Naive thymus-derived CD8-positive, alpha-beta T cell (primary cell): ENCODE data around the gene CCNB2. TPM values are rescaled to one million over a fixed set of nuclear protein-coding genes. Genes with fewer than 3 reads are reported as not detected.
A peak's percentile ranks its signal among the peaks of the same experiment; 100 is the strongest.

Experiments used
- ATAC-seq, 2 donors: fragments of 150-1000 bp; cut with Tn5 transposase in 1 of 2; sonication (Bioruptor Pico), chemical (Tn5 transposase) in 1 of 2; 1 replicate in 1 of 2; 2 replicates in 1 of 2; pipeline ENCODE4 v1.10.0; 2021; ENCODE audit warnings: mild to moderate bottlenecking in 2 of 2, moderate library complexity in 2 of 2
- POLR2A ChIA-PET: fragments of 350-600 bp; sonication (Branson Sonifier 250); formaldehyde crosslinking; loops from one replicate; lab custom pipeline; 2021; ENCODE audit warnings: antibody characterized with exemption; lab: Charles Lee
- DNase-seq, 10 donors: peaks; one replicate each; pipeline versions ENCODE4 v3.0.0 to v3.0.0-alpha.2; 2020 to 2022
- H3K27ac Mint-ChIP-seq, 10 donors: one replicate each; pipeline ENCODE4 v1.8.0; 2020 to 2022; ENCODE audit warnings: mild to moderate bottlenecking in 10 of 10, mixed read lengths in 10 of 10, moderate library complexity in 4 of 10, inconsistent platforms in 1 of 10
- H3K27me3 Mint-ChIP-seq, 5 donors: one replicate each; pipeline ENCODE4 v1.8.0; 2021 to 2022; ENCODE audit warnings: mixed read lengths in 5 of 5
- H3K36me3 Mint-ChIP-seq, 3 donors: one replicate each; pipeline ENCODE4 v1.8.0; 2020 to 2022; ENCODE audit warnings: mixed read lengths in 3 of 3, mild to moderate bottlenecking in 2 of 3, inconsistent platforms in 1 of 3
- H3K4me1 Mint-ChIP-seq, 4 donors: one replicate each; pipeline ENCODE4 v1.8.0; 2021 to 2022; ENCODE audit warnings: mixed read lengths in 4 of 4
- H3K4me3 Mint-ChIP-seq, 10 donors: one replicate each; pipeline ENCODE4 v1.8.0; 2020 to 2022; ENCODE audit warnings: mild to moderate bottlenecking in 10 of 10, mixed read lengths in 10 of 10, moderate library complexity in 6 of 10, inconsistent platforms in 1 of 10
- H3K9me3 Mint-ChIP-seq, 9 donors: one replicate each; pipeline ENCODE4 v1.8.0; 2020 to 2022; ENCODE audit warnings: mixed read lengths in 9 of 9, mild to moderate bottlenecking in 3 of 9, inconsistent platforms in 1 of 9, moderate library complexity in 1 of 9
- polyA plus RNA-seq, 3 donors: library from polyadenylated mRNA; unstranded; fragments of 300-500 nt; fragmentation: Illumina TruSeq; gene quantifications; one replicate each; pipeline ENCODE4 v1.2.3, GENCODE V29; 2021
- total RNA-seq, 8 experiments: library from RNA in 2 of 8; stranded (reverse) in 2 of 8; gene quantifications; one replicate each; pipeline ENCODE4 v1.2.3 and lab custom pipeline; 2021 to 2026

The CCNB2 gene
- total RNA-seq = under 1 TPM; 0.52 to 0.80 TPM
- polyA plus RNA-seq = under 1 TPM in 1 of 3 donors, not detected in 2; 0.34 TPM
- total RNA-seq (lab: John Stamatoyannopoulos, UW) = 0 to 1.3 (median 0.41) reads per million in 6 experiments

DNA sequence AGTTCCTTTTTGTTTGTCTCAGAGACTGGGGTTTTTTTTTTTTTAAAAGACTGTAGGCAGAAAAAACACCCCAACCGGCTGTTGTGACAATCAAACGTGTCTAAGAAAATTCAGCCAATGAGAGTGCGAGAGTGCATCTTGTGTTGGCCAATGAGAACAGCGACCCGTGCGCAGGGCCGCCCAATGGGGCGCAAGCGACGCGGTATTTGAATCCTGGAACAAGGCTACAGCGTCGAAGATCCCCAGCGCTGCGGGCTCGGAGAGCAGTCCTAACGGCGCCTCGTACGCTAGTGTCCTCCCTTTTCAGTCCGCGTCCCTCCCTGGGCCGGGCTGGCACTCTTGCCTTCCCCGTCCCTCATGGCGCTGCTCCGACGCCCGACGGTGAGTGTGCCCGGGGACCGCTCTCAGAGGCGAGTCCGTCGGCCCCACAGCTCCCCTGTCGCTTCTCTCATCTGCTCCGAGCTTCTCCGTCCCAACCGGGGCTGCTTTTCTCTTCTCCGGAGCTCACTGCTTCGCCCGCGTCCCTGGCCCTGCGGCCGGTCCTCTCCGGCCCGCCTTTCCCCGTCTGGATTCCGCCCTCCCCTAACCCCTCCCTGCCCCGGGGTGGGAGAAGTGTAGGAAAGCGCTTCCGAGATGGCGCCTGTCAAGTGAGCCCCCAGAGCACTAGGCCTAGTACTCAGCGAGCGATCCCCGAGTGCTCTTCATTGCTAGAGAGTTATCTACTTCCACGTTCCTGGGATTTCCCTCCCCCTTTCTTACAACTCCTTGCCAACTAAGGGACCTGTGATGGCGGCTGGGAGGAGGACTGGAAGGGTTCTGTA, at the start of gene CCNB2:
TSS of gene CCNB2 (plus strand) at position 235 of the 821 bp plus-strand sequence. CDS start at position 358, 123 bp downstream.
- POLR2A ChIA-PET = no interaction called here
- peak; percentile 100 for ATAC-seq
- Mint-ChIP-seq H3K4me1 (peaks cover 10 to 14% (median 12%) of the 10 kb centered on the region in 4 donors), H3K27ac (peak within 1 kb of the TSS; percentile 88 to 100 (median 94)), H3K36me3 (no peaks in the 10 kb centered on the region), H3K9me3 (no peaks in the 10 kb centered on the region), H3K27me3 (no peaks in the 10 kb centered on the region), H3K4me3 (peak within 1 kb of the TSS; percentile 83 to 99 (median 92))
- DNase-seq = peak in 9 of 10 donors; percentile 70 to 91 (median 83)

DNA sequence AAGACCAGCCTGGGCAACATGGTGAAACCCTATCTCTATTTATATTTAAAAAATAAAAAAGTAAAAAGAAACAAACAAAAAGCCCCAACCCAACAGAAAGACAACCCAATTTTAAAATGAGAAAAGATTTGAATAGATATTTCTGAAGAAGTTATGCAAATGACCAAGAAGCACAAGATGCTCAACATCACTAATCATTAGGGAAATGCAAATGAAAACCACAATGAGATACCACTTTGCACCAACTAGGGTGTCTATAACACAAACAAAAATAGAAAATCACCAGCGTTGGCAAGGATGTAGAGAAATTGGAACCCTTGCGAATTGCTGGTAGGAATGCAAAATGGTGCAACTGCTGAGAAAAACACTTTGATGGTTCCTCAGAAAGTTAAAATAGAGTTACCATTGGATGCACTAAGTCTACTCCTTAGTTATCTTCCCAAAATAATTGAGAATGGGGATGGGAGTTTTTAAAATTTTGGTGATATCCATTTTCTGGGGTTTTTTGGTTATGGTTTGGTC, 45.8 kb upstream of the CCNB2 start:
- Mint-ChIP-seq H3K27ac (no peak overlapping the region), H3K4me1 (peaks cover 0 to 3% (median 1%) of the 10 kb centered on the region in 4 donors), H3K9me3 (no peaks in the 10 kb centered on the region), H3K27me3 (no peaks in the 10 kb centered on the region), H3K36me3 (peaks cover 12 to 93% (median 18%) of the 10 kb centered on the region in 3 donors), H3K4me3 (no peak overlapping the region)
- ATAC-seq = no peak
- no peak for DNase-seq
- POLR2A ChIA-PET = interaction anchor here (0.6 kb wide), 1 partner anchor 290 kb away, joined by 5 read pairs; no protein-coding TSS in a partner anchor

DNA sequence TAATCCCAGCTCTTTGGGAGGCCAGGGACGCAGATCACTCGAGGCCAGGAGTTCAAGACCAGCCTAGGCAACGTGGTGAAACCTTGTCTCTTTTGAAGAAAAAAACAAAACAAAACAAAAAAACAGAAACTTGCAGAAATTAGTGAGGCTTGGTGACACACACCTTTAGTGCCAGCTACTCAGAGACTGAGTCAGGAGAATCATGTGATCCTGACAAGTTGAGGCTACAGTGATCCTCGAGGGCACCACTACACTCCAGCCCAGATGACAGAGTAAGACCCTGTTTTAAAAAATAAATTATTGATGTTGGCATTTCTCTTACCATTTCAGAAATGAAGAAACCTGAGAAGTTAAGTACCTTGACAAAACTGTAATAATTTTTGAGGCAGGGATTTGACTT, 44.6 kb upstream of the CCNB2 start:
- H3K27me3 Mint-ChIP-seq = no peaks in the 10 kb centered on the region
- POLR2A ChIA-PET = interaction anchor here (0.6 kb wide), 1 partner anchor 9 kb away, joined by 5 read pairs; no protein-coding TSS in a partner anchor
- peaks cover 0 to 4% (median 1%) of the 10 kb centered on the region in 4 donors for H3K4me1 Mint-ChIP-seq
- H3K36me3 Mint-ChIP-seq = peaks cover 12 to 94% (median 17%) of the 10 kb centered on the region in 3 donors
- no peak overlapping the region for H3K4me3 Mint-ChIP-seq
- no peaks in the 10 kb centered on the region for H3K9me3 Mint-ChIP-seq
- H3K27ac Mint-ChIP-seq = peak overlapping the region in 2 of 10 donors; percentile 28 to 49
- ATAC-seq (no peak), DNase-seq (no peak)

DNA sequence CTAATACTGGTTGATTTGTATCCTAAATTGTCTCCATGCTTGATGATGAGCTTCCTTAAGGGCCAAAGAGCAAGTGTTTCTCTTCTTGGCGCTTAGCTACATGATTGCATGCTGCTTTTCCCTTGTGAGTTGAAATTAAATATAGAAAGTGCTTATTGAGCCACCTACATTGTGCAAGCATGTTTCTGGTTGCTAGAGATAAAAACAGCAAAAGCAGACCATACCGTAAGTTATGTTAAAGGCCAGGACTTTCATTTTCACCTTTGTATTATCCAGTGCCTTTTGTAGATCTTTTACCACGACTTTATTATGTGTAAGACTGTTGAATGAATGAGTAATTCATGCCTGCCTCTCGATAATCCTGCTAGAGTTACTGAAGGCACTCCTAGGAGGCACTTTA, 41.9 kb upstream of the CCNB2 start:
- Mint-ChIP-seq H3K4me3 (no peak overlapping the region), H3K27ac (no peak overlapping the region), H3K27me3 (no peaks in the 10 kb centered on the region), H3K36me3 (peaks cover 12 to 96% (median 35%) of the 10 kb centered on the region in 3 donors), H3K4me1 (peaks cover 0 to 4% (median under 1%) of the 10 kb centered on the region in 4 donors), H3K9me3 (no peaks in the 10 kb centered on the region)
- ATAC-seq = no peak
- POLR2A ChIA-PET = no interaction called here
- no peak for DNase-seq

DNA sequence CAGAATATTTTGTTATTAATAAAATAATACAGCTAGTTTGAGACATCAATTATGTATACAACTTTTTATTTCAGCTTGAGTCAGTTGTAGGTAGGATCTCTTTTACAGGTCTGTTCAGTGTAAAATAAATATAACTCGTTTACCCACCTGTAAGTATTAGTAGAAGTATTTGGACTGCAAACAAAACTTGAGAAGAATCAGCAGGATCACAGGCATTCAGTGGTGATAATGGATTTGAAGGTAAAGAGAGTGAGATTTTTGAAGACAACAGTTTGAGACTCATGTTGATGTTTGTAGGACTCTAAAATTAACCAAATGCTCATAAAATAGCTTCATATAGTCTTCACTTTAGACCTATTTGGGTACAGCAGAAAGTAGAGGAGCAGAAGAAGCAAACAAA, 35.5 kb upstream of the CCNB2 start:
- DNase-seq = no peak
- no peak for ATAC-seq
- H3K9me3 Mint-ChIP-seq = no peaks in the 10 kb centered on the region
- H3K4me1 Mint-ChIP-seq = peaks cover 0 to 4% (median under 1%) of the 10 kb centered on the region in 4 donors
- H3K27me3 Mint-ChIP-seq = no peaks in the 10 kb centered on the region
- peaks cover 5 to 72% (median 41%) of the 10 kb centered on the region in 3 donors for H3K36me3 Mint-ChIP-seq
- H3K4me3 Mint-ChIP-seq = no peak overlapping the region
- no peak overlapping the region for H3K27ac Mint-ChIP-seq
- POLR2A ChIA-PET = interaction anchor here (0.7 kb wide), 1 partner anchor 9 kb away, joined by 5 read pairs; no protein-coding TSS in a partner anchor

DNA sequence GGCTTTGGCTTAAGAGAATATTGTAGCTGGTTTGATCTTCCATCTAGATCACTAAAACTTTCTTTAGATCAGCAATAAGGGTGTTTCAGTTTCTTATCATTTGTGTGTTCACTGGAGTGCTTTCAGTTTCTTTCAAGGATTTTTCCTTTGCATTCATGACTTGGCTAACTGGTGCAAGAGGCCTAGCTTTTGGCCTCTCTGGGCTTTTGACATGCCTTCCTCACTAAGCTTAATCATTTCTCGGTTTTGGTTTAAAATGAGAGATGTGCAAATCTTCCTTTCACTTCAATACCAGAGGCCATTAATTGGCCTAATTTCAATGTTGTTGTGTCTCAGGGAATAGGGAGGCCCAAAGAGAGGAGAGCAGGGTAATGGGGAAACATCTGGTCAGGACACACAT, 30.3 kb upstream of the CCNB2 start:
- POLR2A ChIA-PET = no interaction called here
- H3K4me1 Mint-ChIP-seq = peaks cover 0 to 3% (median 1%) of the 10 kb centered on the region in 4 donors
- H3K27me3 Mint-ChIP-seq = no peaks in the 10 kb centered on the region
- ATAC-seq = no peak
- no peaks in the 10 kb centered on the region for H3K9me3 Mint-ChIP-seq
- DNase-seq = no peak
- H3K36me3 Mint-ChIP-seq = peaks cover 5 to 61% (median 31%) of the 10 kb centered on the region in 3 donors
- no peak overlapping the region for H3K4me3 Mint-ChIP-seq
- peak overlapping the region in 5 of 10 donors; percentile 14 to 58 (median 34) for H3K27ac Mint-ChIP-seq

DNA sequence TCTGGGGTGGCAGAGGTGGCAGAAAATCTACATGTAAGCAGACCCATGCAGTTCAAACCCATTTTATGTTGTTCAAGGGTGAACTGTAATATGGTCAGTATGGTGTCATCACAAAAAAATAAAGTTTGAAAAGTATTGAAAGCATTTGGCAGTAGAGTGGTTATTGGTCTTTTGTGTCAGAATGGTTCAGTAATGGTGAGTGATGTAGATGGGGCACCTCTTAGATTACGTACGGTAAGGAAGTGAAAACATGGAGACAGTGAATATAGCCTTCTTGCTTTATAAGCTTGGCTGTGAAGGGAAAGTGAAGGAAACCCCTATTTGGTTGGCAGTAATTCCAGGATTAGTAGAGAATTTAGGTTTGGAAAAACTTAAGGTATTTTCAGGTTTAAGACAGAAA, 17.2 kb upstream of the CCNB2 start:
- DNase-seq (no peak), ATAC-seq (no peak)
- Mint-ChIP-seq H3K27ac (peak overlapping the region in 6 of 10 donors; percentile 35 to 83 (median 64)), H3K9me3 (no peaks in the 10 kb centered on the region), H3K36me3 (peaks cover 4 to 88% (median 14%) of the 10 kb centered on the region in 3 donors), H3K4me1 (peaks cover 0 to 5% (median 1%) of the 10 kb centered on the region in 4 donors), H3K4me3 (no peak overlapping the region), H3K27me3 (no peaks in the 10 kb centered on the region)
- POLR2A ChIA-PET = no interaction called here

DNA sequence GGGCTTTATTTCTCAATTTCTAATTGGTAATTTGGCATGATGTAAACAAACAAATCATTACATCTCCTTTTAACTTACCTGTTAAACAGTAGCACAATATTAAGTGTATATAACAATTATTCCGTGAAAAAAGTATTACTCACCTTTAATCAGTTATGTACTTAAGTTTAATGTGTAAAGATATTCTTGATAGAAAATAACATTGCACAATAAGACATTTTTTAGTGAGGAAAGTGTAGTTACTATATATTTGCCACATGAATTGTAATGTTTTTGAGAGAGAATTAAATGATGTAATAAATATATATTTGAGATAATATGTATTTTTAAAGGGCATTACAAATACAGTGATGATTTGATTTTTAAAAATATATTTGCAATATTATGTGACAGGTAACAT, 10.9 kb upstream of the CCNB2 start:
- no peak for ATAC-seq
- peaks cover 8 to 82% (median 23%) of the 10 kb centered on the region in 3 donors for H3K36me3 Mint-ChIP-seq
- H3K27ac Mint-ChIP-seq = no peak overlapping the region
- no peaks in the 10 kb centered on the region for H3K27me3 Mint-ChIP-seq
- H3K4me1 Mint-ChIP-seq = peaks cover under 1 to 9% (median 7%) of the 10 kb centered on the region in 4 donors
- DNase-seq = no peak
- H3K9me3 Mint-ChIP-seq = no peaks in the 10 kb centered on the region
- POLR2A ChIA-PET = no interaction called here
- no peak overlapping the region for H3K4me3 Mint-ChIP-seq

DNA sequence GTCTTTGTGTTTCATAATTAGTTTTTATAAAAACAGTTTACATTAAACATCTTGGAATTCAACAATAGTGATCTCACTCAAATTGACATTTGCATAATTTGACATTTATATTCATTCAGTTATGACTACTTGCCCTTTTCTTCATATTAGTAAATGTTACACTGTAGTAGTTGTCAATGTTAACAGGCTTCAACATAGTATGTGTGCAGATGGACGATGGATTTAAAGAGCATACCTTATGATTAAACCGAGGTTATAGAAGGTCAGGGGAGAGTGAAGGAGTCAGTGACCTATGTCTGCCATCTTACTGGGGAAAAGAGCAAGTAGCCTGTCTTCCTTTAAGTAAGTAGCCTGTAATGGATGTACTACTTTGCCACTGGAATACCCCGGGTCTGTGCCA, 8.5 kb upstream of the CCNB2 start:
- ATAC-seq (no peak), DNase-seq (no peak)
- Mint-ChIP-seq H3K27ac (peak overlapping the region in 2 of 10 donors; percentile 7 to 76), H3K27me3 (no peaks in the 10 kb centered on the region), H3K36me3 (peaks cover 4 to 63% (median 16%) of the 10 kb centered on the region in 3 donors), H3K4me1 (peaks cover 6 to 23% (median 20%) of the 10 kb centered on the region in 4 donors), H3K9me3 (no peaks in the 10 kb centered on the region), H3K4me3 (no peak overlapping the region)
- POLR2A ChIA-PET = no interaction called here

DNA sequence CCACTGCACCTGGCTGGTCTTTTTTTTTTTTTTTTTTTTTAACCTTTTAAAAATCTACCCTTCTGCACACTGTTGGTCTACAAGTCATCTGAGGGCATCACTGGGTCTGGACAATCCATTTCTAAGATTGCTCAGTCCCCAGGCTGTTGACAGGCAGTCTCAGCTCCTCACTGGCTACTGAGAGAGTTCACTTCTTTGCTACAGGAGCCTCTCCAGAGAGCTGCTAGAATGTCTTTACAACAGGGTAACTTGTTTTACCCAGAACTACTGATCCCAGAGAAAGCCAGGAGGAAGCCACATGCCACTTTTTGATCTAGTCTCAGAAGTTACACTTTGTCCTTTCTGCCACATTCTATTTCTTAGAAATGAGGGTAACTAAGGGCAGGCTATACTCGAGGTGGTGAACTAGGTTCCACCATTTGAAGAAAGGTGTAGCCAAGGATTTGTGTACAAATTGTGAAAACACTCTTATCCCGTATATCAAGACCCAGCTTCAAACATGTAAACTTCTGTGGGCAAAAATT, 5.7 kb upstream of the CCNB2 start:
- peak overlapping the region; percentile 31 to 88 (median 72) for H3K27ac Mint-ChIP-seq
- DNase-seq (peak in 1 of 10 donors; percentile 4), ATAC-seq (peak in 1 of 2 donors; percentile 14)
- POLR2A ChIA-PET = no interaction called here
- H3K9me3 Mint-ChIP-seq = no peaks in the 10 kb centered on the region
- H3K36me3 Mint-ChIP-seq = peaks cover 3 to 38% (median 8%) of the 10 kb centered on the region in 3 donors
- H3K27me3 Mint-ChIP-seq = no peaks in the 10 kb centered on the region
- peak overlapping the region in 8 of 10 donors; percentile 6 to 72 (median 64) for H3K4me3 Mint-ChIP-seq
- H3K4me1 Mint-ChIP-seq = peaks cover 7 to 25% (median 23%) of the 10 kb centered on the region in 4 donors

DNA sequence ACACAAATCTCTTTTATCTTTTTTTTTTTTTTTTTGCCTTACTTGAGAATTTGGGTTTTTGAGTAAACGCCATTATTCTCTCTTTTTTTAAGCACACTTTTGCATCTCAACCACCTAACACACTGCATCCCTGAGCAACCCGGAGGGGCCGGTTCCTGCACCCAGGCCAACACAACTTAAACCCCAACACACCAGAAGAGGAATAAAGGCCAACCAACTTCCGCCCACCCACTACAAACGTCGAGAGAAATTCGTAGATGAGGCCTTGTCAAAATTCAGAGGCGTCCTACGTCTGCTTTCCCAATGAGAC, 389 bp upstream of the CCNB2 start:
- H3K27me3 Mint-ChIP-seq = no peaks in the 10 kb centered on the region
- no peaks in the 10 kb centered on the region for H3K36me3 Mint-ChIP-seq
- peaks cover 10 to 20% (median 18%) of the 10 kb centered on the region in 4 donors for H3K4me1 Mint-ChIP-seq
- H3K4me3 Mint-ChIP-seq = peak overlapping the region; percentile 83 to 99 (median 92)
- POLR2A ChIA-PET = interaction anchor here (0.7 kb wide), 2 partner anchors 174 to 735 kb away, joined by 3 to 8 read pairs; no protein-coding TSS in a partner anchor
- peak overlapping the region; percentile 88 to 100 (median 94) for H3K27ac Mint-ChIP-seq
- no peaks in the 10 kb centered on the region for H3K9me3 Mint-ChIP-seq
- ATAC-seq (no peak), DNase-seq (peak in 1 of 10 donors; percentile 79)

DNA sequence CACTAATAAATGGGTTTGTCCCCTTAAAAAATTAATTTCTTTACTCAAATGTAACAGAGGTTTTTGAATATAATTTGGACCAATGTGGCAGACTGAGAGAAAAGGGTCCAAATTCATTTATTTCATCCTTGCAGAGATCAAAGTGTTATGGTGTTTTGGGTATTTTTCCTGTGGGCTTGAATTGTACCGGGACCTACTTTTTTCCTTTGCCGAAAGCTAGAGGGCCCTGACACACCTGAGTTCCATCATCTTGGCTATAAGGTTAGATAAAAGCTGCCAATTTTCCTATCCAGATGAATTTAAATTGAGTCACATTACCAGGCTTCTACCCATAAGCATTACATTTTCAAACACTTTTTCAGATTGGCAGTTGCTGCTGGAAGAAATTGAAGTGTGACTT, 908 bp downstream of the CCNB2 start:
- H3K4me1 Mint-ChIP-seq = peaks cover 7 to 10% (median 10%) of the 10 kb centered on the region in 4 donors
- no peaks in the 10 kb centered on the region for H3K9me3 Mint-ChIP-seq
- no peak for DNase-seq
- no peaks in the 10 kb centered on the region for H3K36me3 Mint-ChIP-seq
- no peaks in the 10 kb centered on the region for H3K27me3 Mint-ChIP-seq
- H3K4me3 Mint-ChIP-seq = peak overlapping the region; percentile 39 to 95 (median 91)
- no peak for ATAC-seq
- H3K27ac Mint-ChIP-seq = no peak overlapping the region
- POLR2A ChIA-PET = no interaction called here
